ENCODE results near the gene FAM168A.
A peak's percentile ranks its signal among the peaks of the same experiment; 100 is the strongest.

Gene FAM168A

DNA sequence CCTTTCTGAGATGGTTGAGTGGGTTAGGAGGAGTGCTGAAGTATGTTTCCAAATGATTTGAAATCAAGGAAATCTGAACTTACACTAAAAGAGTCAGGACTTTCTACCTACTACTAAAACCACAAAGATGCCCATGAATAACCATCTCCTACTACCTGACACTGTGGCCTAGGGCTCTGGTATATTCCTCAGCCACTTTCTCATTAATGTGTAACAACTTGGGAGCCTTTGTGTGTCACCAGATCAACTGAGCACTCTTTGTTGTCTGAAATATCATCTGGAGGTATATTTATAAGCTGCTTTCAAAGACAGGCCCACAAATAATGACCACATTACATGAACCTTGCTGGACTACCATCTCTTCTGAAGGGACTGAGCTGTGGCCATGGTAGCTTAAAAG is 177.8 kb downstream of the FAM168A start:
- no peak for DNase-seq

DNA sequence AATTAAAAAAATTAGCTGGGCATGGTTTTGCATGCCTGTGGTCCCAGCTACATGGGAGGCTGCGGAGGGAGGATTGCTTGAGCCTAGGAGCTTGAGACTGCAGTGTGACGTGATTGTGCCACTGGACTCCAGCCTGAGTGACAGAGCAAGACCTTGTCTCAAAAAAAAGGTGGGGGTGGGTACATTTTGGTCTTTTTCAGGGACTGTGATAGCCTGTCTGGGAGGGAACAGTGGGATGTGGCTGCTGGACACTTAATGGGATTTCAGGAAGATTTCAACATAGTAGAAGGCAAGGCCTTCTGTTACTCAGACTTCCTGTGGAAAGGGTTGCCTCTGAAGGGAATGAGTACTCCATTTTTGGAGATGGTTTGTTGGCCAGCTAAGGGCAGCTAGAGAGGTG is 181.1 kb downstream of the FAM168A start:
- DNase-seq: no peak

DNA sequence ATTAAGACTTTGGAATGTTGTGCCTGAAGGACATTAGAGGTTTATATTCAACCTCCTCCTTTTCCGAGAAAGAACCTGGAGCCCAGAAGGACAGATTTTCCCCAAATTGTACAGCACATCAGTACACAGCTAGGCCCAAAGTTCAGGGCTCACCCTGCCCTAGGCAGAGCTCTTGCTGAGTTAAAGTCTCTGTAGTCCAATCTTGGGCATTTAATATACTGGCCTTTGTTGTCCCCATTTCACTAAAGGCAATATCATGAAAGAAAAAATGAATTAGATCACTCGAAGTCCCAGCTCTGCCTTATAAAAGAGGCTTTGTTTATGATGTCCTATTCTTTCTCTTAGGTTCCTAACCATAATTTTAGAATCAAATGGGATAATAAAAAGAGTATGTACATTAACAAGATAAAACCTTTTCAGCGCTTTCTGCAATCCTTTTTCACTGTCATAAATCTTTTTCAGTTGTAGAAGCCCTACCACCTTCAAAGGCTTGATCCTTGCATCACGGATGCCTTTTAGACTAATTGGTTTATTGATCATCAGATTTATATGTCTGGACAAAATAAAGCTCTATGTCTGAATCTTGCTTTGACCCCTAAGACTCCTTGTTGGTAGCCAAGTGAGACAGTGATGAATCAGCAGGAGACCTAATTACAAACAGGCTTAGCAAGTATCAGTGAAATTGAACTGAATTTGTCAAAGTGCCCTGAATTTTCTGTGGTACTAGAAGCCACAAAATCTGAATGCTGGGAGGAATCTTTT is 181.9 kb downstream of the FAM168A start:
- DNase-seq: no peak

DNA sequence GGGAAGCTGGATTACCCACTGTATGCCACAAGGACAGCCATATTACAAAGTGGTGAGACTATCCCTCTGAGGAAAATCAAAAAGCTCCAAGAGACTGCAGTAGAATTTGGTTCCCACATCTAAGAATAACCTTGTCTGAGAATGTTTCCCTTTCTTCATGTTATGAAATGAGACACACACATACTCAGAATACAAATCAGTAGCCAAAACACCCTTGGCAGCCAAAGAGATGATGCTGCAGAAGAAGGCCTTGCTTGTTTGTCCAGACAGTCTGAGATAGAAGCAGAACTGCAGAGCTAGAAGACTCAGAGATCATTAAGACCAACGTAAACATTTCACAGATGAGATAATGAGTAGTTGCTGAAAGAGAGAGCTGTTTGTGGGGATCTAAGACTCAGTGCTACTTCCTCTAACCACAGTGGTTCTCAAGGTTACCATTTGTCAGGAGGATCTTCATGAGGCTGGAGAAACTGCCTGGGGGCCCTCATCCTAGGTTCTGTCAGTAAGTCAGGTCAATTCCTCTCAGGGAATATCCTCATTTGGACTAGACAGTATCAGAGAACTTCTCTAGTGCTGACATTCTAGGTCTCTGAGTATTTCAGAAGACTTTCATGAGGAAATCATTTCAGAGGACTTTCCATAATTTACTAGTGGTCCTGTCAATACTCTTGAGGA is 182.8 kb downstream of the FAM168A start:
- no peak for DNase-seq

DNA sequence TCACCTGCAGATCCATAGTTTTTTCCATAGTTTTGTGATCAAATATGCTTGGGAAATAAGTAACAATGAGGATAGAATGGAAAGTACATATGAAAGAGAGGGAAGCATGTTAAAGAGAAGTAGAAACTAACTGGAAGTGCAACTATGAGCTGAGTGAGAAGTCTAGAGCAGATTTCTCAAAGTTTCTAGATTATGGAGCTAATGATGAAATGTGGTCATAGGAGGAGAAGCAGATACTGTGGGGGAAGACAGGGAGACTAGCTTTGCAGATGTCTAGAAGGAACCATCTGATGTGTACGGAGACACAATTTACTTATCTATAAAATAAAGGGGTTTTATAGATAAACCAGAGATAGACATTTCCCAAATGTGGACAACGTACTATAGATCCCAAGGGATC is 184.7 kb downstream of the FAM168A start:
- no peak for DNase-seq

DNA sequence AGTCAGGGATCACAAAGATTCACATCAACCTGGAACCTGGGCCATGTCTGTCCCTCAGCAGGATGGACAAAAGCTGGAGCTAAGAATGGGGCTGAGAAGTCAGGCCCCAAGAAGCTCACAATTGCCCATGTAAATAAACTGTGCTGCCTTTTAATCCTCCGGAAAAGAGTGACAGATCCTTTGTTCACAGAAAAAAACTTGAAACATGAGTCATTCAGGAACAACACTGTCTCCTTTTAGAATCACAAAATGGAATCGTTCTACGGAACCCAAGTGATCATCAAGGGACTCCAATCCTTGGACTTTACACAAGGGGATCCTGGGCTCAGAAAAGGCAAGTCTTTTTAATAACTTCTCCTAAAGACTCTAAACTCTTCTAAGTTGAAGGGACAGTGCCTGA is 185.6 kb downstream of the FAM168A start:
- DNase-seq: no peak

DNA sequence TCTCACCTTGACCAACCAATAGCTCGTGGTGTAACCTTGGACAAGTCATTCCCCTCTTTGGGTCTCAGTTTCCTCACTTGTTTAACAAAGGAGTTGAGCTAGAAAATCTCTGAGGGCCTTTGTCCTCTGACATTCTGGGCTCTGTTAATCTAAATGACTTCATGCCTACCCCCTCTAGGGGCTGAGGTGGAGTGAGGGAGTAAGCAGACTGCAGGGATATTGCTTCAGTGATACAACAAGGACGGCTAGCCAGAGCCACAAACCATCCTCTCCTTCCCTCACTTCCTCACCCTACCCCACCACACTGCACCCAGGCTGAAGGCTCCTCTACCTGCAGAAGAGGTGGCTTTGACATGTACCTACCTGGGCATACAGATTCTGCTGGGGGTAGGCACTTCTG is 186.9 kb downstream of the FAM168A start:
- no peak for DNase-seq

DNA sequence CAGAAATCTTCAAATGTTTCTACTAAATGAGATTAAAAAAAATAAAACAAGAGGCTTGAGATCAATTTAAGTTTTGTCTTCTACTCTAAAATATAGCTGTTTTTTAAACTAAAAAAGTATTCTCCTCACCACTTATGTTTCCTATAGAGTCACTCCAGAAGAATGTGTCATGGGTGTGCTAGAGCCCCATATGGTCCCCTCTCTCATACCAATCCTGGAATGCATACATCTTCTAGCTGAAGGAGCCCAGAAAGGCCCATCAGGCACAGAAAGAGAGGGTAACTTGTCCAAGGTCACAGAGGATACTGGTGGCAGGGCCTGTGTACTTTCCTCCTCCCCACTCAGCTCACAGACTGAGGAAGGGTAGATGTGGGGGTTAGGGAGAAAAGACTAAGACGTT is 187.3 kb downstream of the FAM168A start:
- DNase-seq: no peak

DNA sequence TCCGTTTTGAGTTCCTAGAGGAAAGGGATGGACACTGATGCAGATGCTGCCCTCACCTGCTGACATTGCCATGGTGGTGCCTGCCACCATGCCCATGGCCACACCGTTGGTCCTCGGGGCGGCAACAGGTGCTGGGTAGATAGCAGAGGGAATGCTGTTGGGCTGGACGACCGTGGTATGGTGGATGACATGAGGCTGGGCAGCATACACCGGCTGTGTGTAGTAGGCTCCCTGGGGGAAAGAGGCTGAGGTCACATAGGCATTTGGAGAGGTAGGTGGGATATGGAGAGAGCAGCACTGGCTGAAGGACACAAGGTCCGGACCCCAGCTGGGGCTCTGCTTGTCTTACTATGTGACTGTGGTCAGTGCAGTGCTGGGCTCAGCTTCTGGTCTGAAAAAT is 188.5 kb downstream of the FAM168A start:
- no peak for DNase-seq

DNA sequence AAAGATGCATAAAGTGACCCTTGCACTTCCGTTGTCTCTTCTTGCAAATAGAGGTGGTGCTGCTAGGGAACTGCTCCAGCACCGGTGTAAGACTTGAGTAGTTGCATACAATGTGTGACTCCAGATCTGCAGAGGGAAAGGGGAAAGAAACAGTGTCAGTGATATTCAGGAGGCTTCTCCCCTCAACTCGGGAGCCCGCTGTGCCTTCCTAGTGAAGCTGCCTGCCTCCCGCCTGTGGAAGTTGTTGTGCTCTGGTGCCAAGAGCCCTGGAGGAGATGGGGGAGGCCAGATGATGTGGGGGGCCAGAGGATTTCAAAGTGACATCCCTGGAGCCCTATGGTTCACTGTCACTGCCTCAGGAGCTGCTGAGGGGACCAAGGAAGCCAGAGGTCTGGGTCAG is 191.3 kb downstream of the FAM168A start:
- no peak for DNase-seq

DNA sequence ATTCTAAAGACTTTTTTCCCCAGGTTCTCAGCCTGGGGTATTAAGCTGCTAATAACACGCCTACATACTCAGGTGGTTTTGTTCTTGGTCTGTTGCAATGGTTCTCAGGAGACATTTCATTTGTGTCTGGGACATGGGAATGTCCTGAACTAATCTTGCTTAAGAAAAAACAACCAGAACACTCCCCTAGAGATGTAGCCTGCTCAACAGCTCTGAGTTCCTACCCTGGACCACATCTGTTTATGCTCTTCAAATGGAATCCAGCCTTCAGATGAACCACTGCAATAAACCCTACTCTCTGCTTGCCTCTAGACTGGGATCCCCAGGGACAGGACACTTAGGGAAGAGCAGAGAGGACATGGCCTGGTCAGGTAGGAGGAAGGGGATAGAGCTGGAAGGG is 191.8 kb downstream of the FAM168A start:
- DNase-seq: no peak

DNA sequence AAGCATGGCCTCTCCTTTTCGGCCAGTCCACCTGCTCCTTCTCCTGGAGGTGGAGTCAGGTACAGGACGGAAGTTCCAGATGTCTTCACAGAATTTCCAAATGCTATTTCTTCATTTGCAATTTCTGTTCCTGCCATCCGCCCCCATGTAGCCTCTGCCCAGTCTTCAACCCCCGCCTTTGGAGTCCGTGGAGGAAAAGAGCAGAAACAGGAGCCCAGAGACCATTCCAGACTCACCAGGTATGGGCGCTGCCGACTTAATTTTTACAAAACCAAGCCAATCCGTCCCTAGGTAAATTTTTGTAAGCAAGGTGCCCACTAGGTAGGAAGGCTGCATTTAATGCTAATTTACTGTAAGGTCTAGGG is 192.8 kb downstream of the FAM168A start:
- no peak for DNase-seq

DNA sequence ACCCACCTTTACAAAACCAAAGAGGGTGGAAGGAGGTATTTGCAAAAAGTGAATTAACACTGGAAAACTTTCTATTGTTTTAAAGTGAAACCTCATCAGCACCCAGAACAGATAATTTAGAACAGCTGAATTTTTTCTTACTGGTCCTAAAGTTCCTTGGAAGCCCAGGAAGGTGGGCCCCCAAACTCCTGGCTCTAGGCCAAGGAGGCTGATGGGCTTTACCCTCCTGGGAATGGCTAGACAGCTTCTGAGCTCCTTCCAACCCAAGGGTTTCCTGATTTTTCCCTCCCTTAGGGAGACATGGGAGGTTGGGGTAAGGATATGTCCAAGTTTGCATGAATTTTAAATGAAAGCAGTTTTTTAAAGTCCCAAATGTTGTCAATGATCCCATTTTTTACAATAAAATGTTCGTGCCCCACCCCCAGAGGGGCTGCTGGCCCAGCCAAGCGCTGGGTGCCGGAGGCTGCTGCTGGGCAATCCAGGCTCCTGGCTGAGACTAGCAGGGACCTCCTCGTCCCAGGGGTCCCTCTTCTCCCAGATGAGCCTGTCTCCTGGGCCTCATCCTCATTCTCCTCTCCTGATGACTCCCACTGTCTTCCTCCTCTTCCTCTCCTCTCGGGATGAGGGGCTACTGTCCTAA is 193.3 kb downstream of the FAM168A start:
- DNase-seq: no peak

DNA sequence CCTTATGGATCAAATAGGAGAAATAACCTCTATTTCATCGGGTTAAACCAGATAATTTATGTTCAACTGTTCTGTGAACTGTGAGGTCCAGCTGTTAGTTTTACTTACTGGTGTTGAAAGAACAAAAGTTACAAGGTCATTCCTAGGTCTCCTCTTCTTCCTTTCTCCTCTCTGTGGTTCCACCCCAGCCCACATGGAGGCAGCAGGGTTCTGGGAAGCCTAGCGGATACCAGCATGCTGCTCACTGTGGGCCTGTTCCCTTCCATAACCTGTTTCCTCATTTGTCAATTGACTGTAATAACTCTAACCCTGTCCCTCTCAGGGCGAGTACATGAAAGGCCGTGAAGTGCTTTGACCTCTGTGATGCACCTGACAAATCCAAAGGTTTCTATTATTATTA is 193.9 kb downstream of the FAM168A start:
- no peak for DNase-seq

DNA sequence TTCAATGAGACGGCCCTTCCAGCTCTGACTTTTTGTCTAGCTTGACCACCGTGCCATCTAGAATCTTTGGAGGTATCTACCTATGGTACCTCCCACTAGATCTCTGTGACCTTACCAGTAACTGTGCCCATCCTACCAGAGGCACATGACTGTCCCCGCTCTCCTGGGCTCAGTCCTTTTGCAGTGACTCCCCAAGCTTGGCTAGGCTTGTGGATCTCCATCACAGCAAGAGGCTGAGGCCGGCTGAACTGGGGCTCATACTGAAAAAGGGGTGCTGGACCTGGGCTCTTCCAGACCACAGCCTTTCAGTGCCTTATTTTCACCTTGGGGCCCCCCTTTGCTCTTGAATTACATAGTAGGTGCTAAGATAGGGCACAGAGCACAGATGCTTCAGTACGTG is 194.4 kb downstream of the FAM168A start:
- DNase-seq: no peak

DNA sequence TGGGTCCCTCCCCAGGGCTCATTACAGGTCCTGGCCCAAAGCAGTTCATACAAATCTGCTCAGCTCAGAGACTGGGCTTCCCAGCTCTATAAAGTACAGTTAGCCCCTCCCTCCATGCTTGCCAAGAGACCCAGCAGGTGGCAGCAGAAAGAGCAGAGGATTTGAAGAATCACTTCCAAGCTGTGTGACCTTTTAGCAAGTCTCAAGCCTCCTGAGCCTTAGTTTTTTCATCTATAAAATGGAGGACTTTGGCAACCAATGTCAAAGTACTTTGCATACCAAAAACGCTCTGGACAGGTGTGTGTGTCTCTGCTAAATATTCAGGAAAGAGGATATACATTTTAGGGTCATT is 195.1 kb downstream of the FAM168A start:
- DNase-seq: no peak

DNA sequence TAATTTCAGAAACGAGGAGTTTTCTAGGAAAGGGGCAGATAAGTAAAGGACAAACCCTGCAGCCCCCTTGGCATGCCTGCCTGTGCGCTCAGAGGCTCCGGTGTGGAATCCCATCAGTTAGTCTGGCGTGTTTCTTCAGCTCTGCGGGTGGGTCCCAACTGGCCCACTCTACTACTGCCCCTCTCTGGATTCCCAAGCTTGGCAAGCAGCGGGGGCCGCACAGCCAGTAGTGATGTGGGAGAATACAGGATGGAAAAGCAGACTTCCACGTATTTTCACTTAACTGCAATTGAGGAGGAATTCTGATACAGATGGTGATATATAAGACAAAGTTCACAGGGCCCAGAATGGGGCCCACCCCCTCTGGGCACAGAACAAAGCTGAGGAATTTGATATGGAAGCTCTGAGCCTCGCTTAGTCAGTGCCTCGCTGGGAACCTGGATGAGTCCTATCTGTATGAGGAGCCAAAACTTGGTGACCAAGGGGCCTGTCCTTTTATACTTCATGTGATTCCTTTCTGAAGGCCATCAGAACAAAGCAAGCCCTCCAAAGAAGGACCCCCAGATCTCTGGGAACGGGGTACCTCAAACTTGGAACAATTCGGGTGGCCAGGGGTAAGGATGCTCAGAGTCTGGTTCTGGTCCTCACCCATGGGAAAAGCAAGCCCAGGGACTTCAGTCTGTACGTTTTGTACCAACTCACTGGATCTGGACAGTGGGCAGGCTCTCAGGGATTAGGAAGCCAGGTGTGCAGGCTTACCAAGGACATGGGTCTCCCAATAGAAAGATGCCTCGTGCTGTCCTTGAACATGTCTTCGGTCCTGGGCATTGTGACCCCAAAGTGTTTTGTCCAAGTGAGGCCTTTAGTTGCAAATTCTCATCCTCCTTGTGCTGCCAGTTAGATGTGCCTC is 195.7 kb downstream of the FAM168A start:
- DNase-seq: no peak

DNA sequence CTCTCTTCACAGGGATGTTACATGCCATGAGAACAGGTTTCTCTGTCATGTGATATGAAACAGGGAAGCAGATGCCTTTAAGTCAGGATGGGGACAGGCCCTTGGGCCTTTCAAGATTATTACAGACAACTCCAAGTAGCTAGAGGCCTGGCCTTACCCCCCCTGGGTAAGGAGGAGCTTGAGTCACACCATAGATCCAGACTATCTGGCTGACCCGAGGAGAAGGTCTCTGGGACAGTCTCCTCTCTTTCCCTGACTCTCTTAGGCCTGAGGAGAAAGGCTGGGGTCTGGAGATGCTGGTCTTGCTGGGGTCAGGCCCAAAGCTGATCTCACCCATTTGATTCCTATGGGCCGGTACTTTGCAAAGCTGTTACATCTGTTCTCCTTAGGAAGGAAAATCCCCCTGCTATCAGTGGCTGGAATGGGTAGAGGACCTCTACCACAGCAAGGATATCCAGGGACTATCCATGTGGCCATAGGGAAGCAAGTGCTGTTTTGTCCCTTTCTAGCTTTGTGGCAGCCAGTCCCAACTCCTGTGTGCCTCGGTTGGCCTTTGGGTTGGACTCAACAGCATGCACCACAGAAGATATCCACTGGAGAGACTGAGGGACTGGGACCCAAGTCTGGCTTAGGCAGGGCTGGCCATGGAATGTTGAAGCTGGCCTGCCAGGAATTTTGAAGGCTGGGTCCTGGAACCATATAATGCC is 196.5 kb downstream of the FAM168A start:
- peak in 1 of 2 experiments; percentile 15 for DNase-seq

DNA sequence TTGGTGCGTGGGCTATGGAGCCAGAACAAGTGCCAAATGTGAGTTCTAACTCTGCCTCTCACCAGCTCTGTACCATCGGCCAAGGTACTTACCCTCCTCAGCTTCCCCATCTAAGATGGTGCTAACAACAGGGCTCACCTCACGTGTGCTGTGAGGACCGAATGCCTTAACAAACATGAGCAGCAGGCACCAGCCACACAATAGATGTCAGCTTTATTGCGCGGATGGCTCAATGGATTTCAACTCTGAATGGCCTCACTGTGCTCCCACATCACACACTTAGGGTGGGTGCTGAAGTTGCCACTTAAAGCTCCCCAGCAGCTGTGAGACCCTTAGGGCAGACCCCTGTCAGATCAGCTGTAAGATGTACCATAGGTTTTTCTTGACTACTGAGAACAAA is 197.6 kb downstream of the FAM168A start:
- DNase-seq: no peak

DNA sequence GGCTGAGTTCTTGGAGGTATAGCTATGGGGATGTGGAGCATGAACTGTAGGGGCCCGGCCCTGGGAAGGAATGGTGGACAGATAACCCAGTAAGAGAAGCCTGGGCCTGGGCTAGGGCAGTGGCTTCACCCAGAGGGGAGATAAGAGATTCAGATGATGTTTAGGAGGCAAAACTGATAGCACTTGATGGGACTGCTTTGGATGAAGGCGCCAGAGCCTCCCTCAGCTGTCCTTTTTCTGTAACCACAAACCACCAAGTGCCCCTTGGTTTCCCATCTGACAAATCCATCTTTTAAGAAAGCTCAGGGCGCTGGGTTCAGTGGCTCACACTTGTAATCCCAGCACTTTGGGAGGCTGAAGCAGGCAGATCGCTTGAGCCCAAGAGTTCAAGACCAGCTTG is 198.3 kb downstream of the FAM168A start:
- DNase-seq: no peak

DNA sequence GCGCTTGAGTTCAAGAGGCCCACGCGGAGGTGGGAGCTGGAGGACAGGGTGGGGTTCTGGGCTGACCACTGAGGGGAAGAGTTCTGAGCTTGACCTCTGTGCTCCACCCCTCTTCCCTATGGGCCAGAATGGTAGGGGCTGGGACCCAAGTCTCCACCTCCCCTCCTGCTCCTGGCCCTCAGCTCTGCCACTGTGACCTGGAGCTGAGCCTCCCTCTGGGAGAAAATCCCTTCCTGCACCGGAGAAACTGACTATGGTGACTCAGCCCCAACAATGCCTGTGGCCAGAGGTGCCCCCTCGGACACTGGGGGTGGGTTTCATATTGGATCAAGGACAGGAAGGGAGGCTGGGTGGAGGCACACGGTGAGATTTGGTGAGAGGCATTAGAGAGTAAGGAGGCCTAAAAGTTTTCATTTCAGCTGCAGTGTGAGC is 198.7 kb downstream of the FAM168A start:
- no peak for DNase-seq

DNA sequence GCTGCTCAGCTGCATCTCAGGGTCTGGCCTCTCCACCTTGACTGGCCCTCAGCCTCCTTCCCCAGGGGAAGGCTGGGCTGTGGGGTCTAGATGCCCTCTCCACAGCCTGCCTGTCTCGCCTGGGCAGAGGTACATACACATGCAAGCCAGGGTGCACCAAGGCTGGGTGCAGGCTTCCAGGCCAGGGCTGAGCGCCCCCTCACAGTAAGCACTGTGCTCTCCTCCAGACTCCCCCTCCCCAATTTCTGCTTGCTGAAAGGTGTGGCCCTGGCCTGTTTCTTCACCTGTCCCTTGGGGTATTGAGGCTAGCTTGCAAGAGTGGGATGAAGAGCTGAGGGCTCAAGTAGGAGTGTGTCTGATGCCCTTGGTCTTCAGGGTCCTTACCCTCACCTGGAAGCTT is 199.2 kb downstream of the FAM168A start:
- no peak for DNase-seq

DNA sequence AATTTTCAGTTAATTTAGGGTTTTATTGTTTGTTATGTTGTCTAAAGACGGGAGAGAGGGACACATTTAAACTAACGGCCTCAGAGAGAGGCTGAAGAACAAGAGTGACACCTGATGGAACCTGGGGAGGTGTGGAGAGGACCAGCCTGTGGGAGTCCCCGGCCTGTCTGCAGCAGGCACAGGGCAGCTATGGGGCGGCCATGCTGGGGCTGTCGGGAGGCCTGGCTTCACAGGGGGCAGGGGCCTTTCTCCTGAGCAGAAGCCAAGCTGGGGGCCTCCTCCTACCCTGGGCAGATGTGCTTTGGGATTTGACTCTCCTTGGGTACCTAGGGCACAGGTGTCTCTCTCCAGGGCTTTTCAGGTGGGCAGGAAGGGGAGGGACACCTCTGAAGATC is 199.8 kb downstream of the FAM168A start:
- DNase-seq: no peak

All from activated T-cell treated with anti-CD3 and anti-CD28 coated beads, Interleukin-2, amount 50 U/mL, for 48 hours (primary cell).